SIG-M5 (cell line): ENCODE measurements around the gene NOL4L.
A peak's percentile ranks its signal among the peaks of the same experiment; 100 is the strongest.

Source experiments
- DNase-seq: peaks from one replicate; lab custom pipeline; 2025; lab: John Stamatoyannopoulos, UW

The NOL4L gene

GRCh38 chr20:32613192-32614053 is 28.3 kb upstream of the NOL4L start:
- DNase-seq, result no peak

GRCh38 chr20:32612351-32613191 is 27.4 kb upstream of the NOL4L start:
- no peak for DNase-seq

GRCh38 chr20:32611868-32612267 is 26.7 kb upstream of the NOL4L start:
- no peak for DNase-seq

GRCh38 chr20:32611286-32611685 is 26.2 kb upstream of the NOL4L start:
- DNase-seq, result no peak

- no peak for DNase-seq
Measured at GRCh38 chr20:32610472-32611218, 25.5 kb upstream of the NOL4L start.

- DNase-seq, result no peak
Measured at GRCh38 chr20:32609993-32610392, 24.9 kb upstream of the NOL4L start.

GRCh38 chr20:32609111-32609773 is 24.1 kb upstream of the NOL4L start:
- no peak for DNase-seq

- DNase-seq, result no peak
Measured at GRCh38 chr20:32608664-32609015, 23.5 kb upstream of the NOL4L start.

- no peak for DNase-seq
Measured at GRCh38 chr20:32607727-32608663, 22.9 kb upstream of the NOL4L start.

- no peak for DNase-seq
Measured at GRCh38 chr20:32607324-32607723, 22.2 kb upstream of the NOL4L start.

GRCh38 chr20:32606790-32607189 is 21.7 kb upstream of the NOL4L start:
- DNase-seq, result no peak

GRCh38 chr20:32606107-32606506 is 21.0 kb upstream of the NOL4L start:
- DNase-seq, result no peak

- DNase-seq, result no peak
Measured at GRCh38 chr20:32605167-32605656, 20.1 kb upstream of the NOL4L start.

GRCh38 chr20:32603046-32603726 is 18.1 kb upstream of the NOL4L start:
- peak; percentile 70 for DNase-seq

- no peak for DNase-seq
Measured at GRCh38 chr20:32602273-32602672, 17.1 kb upstream of the NOL4L start.

- DNase-seq, result no peak
Measured at GRCh38 chr20:32600681-32601237, 15.6 kb upstream of the NOL4L start.

GRCh38 chr20:32599783-32600340 is 14.7 kb upstream of the NOL4L start:
- no peak for DNase-seq

GRCh38 chr20:32598606-32599005 is 13.5 kb upstream of the NOL4L start:
- no peak for DNase-seq

- DNase-seq, result no peak
Measured at GRCh38 chr20:32597714-32598113, 12.6 kb upstream of the NOL4L start.
